NCI-H524 (cell line): ENCODE measurements around the gene LPIN3.

Source experiments
- DNase-seq, 2 experiments: peaks; one replicate each; lab custom pipeline; 2025; lab: John Stamatoyannopoulos, UW

Gene LPIN3

DNA sequence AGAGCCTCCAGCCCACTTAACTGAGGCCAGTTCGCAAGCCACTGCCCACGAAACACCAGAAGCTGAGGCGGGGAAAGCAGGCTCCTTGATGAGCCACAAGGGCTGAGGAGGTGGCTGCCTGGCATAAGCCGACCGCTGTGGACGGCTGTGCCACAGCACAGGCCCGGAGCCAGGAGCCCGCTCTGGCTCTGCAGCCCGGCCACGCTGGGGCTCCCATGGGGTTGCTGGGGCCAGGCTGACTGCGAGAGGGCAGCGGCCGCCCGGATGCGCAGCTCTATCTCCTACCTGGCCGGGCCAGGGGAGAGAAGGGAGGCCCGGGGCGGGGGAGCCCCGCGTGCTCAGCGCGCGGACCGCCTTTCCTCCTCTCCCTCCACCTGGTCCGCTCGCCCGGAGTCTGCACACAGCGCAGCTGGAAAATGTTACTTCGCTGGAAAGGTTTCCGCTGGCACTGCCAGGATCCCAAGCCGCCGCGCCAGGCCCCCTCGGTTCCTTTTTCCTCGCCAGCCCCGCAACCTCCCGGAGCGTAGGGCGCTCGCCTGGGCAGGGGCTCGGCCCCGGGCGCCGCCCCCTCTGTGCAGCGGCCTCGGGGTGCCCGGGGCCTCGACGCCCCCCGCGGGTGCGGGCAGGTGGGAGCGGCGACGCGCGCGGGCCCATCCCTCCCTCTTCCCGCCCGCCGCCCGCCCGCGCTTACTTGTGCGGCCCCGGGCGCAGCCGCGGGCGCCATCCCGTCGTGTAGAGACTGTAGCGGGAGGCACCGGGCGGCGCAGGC, 25.3 kb downstream of the LPIN3 start:
- peak; percentile 25 to 46 for DNase-seq

- peak in 1 of 2 experiments; percentile 54 for DNase-seq
These were observed 26.1 kb downstream of the LPIN3 start, which contains the start of gene EMILIN3 for GRCh38 chr20:41366546-41367392. EMILIN3 (minus strand) TSS chr20:41366818; CDS start chr20:41366634, 184 bp downstream.

- DNase-seq, result no peak
These were observed 26.7 kb downstream of the LPIN3 start for GRCh38 chr20:41367393-41367695.

DNA sequence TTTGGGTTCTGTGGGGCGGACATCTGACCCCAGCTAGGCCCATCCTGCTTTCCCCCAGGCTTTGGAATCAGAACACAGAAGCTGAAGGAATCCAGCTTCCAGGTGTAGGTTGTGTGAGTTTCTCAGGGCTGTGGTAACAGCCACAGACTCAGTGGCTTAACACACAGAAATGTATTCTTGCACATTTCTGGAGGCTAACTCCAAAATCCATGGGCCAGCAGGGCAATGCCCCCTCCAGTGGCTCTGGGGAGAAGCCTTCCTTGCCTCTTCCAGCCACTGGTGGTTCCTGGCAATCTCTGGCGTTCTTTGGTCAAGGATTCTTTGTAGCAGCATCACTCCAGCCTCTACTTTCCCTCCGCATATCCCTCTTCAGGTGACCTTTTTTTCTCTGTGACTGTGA, 27.3 kb downstream of the LPIN3 start:
- no peak for DNase-seq

DNA sequence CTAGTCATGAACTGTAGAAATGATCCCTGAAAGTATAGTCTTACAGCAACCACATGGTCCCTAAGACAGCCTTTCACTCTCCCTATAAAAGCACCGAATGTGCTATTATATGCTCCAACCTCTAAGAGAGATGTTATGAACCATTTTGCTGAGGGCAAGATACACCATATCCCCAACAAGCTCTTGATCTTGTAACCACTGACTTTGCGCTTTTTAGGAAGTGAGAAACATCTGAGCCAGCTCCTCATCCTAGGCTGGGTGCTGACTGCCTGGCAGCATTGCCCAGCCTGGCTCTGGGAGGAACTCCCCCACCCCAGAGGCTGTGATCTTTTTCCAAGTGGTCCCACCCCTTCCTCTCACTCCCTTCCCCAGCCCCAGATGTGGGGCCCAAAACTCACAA, 29.1 kb downstream of the LPIN3 start:
- DNase-seq, result no peak

DNA sequence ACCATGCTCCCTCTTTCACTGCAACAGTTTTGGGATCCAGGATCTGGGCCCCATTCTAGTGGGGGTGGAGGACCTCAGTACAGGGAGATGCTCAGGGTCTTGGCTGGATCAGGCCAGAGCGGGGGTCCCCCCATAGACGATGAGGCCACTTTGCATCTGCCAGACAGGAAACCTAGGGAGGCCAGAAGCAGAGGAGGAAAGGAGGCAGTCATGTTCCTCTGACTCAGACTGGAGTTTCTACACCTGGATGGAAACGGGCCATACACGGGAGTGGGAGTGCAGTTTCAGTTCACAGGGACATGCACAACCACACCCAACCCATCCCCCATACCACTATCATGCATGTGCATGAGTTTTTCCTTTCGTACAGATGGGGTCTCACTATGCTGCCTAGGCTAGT, 29.6 kb downstream of the LPIN3 start:
- no peak for DNase-seq

DNA sequence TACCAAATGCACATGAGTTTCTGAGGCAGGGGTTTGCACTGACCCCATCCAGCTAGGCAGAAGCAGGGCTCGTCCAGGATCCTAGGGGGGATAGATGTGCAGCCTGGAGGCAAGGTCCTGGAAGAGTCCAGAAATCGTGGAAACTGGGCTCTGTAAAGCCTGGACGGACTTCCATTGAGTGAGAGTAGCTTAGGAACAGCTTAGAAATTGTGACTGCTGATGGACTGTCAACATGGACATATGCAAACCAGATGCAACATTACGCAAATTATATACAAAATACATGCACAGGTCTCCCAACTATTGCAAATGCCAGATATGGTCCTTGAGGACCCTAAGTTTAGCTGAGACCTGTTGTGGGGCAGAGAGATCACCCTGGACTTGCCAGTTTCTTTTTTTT, 30.8 kb downstream of the LPIN3 start:
- DNase-seq, result no peak

DNA sequence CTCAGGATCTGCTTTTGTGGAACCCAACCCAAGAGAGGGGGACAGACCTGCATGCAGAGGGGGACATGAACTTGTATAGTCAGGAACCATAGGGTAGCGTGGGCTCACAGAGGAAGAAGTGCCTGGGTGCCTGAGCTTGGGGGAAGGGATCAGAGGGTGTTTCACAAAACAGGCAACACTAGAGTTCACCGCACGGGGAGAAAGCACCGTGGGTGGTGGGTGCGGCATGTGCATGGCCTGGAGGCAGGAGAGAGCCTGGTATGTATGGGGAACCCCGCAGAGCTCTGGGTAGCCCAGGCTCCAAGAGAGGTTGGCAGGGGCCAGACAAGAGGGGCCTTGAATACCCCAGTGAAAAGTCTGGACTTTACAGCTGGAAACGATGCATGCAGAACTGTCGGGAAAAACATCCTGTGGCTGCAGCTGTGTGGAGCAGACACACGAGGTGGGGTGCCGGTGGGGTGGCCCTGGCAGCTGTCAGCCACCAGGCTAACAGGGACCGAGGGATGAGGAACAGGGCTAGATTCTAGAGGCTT, 32.7 kb downstream of the LPIN3 start:
- DNase-seq, result no peak

DNA sequence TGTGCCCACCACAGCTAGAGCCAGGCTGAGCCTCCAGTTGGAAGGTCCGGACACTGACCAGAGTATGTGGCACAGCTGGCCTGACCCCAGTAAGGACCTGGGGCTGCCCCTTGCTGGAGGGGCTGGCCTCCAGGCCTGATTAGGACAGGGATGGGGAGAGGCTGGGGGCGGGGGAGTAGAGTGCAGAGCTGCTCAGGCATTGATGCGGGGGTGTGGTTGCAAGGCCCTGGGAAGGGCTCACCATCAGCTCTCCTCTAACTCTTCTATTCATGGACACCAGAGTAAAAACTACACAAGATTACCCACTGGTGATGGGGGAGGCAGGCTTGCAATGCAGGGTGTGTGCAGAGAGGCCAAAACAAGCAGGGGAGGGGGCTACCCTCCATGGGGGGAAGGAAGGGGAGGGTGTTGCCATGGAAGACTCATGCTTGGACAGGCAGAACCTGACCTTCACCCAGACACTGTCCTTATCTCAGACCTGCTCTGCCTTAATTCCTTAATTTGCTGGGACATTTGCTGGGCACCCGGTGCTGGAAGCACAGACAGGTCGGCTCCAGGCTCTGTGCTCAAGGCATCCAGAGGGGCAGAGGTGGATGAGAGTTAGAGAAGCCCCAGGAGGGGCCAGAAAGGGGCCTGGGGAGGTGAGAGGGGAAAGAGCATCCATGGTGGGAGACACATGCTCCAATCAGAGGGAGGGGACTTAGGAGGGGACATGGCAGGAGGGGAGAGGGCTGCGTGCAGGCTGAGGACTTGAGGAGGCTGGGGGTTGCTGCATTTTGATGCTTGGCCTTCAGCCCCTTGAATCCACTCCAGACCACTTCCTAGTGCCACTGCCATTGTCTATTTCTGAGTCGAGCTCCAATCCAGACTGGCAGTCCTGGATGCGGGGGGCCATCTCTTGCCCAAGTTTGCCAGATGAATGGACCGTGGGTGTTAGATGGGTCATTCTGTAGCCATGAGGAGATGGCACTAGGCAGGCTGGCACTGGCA, 33.6 kb downstream of the LPIN3 start:
- no peak for DNase-seq

- DNase-seq, result no peak
These were observed 35.2 kb downstream of the LPIN3 start for GRCh38 chr20:41375846-41376245.

- no peak for DNase-seq
These were observed 35.7 kb downstream of the LPIN3 start for GRCh38 chr20:41376349-41376748.

DNA sequence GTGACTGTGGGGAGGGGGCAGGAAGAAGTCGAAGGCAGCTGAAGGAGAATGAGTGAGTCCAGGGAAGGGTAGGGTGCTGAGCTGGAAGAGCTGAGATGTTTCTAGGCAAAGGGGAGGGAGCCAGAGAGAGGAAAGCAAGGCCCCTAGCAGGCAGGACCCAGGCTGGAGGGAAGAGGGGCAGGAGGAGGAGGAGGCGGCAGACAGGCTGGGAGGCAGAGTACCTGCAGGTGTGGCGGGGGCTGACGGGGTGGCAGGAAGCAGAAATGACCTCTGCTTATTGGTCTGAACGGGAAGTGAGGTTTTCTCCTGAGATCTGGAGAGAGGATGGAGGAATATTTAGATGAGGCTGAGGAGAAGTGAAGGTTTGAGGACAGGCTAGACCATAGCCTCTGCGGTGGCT, 36.7 kb downstream of the LPIN3 start:
- no peak for DNase-seq

GRCh38 chr20:41379551-41379950, 38.9 kb downstream of the LPIN3 start:
- DNase-seq, result no peak

DNA sequence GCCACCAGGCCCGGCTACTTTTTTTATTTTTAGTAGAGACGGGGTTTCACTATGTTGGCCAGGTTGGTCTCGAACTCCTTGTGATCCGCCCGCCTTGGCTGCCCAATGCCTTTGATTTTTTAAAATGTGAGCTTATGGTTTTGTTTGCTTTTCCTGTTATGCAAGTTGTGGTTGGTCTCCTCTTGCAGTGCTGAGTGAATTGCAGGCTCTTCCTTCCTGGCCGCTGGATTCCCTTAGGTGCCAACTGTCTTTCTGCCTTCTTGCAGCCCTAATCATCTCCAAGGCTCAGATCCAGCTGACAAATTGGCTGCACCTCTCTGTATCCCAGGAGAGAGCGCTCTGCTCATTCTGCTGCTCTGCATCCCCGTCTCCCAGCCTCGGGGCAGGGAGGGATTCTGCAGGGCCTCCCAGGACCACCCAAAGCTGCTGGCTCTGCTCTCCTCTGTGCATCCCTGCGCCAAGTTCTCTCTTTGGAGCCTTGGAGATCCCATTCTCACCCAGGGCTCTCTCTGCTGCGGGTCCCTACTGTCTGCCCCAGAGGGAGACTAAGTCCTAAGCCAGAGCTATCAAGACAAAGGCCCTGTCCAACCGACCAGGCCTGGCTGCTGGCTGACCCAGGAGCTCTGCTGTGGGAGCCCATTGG, 40.1 kb downstream of the LPIN3 start:
- DNase-seq, result no peak

DNA sequence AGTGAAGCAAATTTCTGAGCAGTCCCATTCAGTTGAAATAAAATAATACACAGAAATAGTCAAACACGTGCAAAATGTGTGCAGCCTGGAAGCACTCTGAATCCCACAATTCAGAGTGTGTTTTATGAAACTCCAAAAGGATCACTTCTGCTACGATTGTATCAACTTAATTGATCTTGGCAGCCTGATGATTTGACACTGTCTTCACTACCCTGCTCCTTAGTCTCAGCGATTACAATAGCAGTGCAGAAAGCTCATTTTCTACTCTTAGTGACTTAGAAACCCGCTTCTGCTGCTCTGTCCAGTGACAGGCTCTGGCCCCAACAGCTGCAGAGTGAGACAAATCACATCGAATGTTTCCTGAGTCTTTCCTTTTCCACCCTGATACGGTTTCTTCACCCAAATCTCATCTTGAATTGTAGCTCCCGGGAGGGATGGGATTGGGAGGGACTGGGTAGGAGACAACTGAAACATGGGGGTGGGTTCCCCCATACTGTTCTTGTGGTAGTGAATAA, 42.2 kb downstream of the LPIN3 start:
- no peak for DNase-seq

DNA sequence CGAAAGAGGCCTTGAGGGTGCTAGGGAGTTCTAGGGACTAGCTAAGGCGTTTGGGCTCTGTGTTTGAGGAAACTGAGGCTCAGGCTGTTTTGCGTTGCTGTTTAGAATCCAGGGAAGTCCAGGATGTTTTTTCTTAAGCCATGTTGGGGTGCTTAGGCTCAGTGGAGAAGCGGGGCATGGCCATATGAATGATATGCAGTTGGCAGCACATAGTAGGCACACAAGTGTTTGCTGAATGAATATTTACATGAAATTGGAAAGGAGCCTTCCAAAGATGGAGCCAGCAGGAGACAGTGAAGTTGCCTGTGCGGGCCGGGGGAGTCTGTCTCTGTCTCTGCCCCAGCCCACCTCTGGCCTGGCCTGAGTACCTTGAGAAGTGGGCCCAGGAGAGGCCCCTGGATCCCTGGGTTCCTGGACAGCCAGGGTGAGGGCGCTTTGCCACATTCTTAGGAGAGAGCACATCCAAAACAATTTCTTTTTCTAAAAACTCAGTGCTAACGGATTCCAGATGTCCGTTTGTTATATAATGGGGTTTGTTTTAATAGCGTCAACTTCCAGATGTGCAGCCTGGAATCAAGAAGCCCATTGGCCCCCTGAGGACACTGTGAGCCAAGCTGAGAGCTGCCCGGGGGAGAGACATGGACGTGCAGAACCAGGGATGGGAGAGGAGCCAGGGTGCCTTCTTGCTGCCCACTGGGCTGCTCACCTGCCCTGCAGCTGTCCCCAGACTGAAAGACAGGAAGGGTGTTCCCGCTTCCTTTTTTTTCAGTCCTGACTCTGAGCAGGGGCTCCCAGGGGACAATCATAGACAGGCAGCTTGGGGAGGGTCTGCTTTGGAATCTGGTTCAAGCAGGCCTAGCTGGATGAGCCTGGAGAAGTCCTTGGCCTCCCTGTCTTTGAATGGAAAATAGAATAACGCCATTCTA, 46.1 kb downstream of the LPIN3 start:
- no peak for DNase-seq

- DNase-seq, result peak in 1 of 2 experiments; percentile 10
These were observed 46.8 kb downstream of the LPIN3 start for GRCh38 chr20:41387444-41387851.

DNA sequence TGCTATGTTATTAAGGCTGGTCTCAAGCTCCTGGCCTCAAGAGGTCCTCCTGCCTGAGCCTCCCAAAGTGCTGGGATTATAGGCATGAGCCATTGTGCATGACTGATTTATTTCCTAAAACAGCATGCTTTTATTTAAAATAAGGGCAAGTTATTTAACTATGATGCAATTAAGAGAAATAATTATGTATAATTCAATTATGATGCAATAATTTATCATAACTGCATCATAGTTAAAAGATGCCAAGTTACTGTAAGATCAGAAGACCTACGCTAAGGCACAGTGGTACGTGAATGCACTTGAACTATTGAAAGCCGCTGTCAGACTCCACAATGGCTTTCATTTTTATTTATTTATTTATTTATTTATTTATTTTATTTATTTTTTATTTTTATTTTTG, 50.3 kb downstream of the LPIN3 start:
- DNase-seq, result no peak

DNA sequence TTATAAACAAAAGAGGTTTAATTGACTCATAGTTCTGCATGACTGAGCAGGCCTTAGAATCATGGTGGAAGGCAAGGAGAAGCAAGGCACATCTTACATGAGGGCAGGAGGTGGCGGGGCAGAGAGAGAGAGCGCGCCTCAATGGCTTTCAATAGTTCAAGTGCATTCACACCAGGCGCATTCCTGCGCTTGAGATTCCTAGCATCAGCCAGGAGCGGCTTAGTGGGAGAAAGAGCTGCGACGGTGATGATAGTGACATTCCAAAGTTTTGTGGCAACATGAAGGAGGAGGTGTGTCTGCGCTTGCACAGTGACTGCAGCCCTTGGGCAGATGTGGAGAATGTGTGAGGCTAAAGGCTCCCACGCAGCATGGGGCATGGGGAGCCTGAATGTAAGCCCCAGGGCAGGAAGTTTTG, 51.0 kb downstream of the LPIN3 start:
- no peak for DNase-seq

DNA sequence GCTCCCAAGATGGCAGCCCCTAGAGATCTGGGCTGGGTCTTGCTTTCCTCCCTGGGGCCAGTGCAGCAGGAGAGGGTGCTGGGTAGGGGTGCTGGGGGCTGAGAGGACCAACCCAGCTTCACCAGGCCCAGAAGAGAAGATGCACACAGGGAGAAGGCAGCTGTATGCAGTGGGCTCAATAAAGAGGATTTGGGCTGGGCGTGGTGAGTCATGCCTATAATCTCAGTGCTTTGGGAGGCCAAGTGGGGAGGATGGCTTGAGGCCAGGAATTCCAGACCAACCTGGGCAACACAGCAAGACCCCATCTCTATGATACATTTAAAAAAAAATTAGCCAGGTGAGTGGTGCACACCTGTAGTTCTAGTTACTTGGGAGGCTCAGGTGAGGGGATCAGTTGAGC, 51.7 kb downstream of the LPIN3 start:
- DNase-seq, result no peak
